NCI-H446 (cell line): ENCODE data around the gene MISP3.
"Not testable (repeated sequence)": the region's sequence is repeated elsewhere in the genome, so short reads cannot be mapped to it uniquely, and the experiment has no call there.

Source experiments
- DNase-seq, 2 experiments: peaks; one replicate each; lab custom pipeline; 2025; lab: John Stamatoyannopoulos, UW

MISP3 gene

DNA sequence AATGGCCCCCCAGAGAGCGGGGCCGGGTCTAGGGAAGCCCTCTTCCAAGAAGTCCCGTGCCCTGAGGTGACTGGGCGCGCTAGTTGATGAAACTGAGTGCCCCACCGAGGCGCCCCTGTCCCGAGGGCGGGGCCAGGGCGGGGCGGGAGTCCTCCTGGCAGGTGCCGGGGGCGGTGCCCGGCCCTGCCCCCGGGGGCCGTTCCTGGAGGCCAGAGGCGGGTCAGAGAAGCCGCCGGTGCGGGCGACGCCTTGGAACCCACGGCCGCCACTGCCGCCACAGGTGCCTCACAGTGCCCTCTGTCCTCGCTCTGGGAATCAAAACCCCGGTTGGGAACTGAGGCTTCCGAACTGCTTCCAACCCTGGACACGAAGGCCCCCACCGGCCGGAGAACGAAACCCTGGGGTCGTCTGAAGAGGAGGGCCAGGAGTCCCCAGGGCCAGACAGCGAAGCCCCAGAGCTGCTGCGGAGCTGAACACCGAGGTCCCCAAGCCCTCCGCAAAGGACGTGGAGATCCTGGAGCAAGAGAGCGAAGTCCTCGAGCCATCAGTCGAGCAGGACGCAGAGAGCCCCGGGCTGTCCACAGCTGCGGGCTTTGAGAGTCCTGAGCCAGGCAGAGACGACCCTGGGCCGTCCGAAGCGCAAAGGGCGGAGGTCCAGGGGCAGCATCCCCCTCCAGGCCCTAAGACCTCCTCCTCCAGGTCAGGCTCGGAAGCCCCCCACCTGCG lies at the start of gene MISP3:
MISP3 (plus strand) TSS at position 252 of the 726 bp plus-strand sequence. CDS start 524 bp downstream, outside the sequence.
- no peak for DNase-seq

DNA sequence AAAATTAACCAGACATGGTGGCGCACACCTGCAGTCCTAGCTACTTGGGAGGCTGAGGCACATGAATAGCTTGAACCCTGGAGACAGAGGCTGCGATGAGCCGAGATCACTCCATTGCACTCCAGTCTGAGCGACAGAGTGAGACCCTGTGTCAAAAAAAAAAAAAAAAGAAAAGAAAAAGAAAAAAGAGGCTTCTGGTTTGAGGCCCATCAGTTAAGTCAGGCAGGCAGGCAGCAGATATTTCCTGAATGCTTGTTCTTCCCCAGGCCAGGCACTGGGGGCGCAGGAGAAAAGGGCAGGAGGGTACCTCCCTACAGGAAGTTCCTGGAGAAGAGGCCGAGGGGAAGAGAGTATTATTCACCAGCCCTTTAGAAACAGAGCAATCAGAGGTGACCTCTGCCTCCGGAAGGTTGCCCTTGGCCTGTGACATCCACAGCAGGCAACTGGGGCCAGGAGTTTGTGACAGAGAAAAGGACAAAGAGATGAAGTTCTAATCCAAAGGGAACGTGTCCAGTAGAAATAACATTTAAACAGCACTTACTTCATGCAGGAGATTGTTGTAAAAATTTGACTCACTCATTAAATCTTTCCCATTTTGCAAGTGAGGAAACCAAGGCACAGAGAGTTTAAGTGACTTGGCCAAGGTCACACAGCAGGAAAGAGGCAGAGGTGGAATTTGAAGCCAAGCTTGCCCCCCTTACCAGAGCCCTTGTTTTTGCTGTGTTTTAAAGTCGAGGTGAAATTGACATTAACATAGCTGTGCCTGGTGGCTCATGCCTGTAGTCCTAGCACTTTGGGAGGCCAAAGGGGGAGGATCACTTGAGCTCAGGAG lies 49.0 kb upstream of the MISP3 start:
- peak in 1 of 2 experiments; percentile 17 for DNase-seq

DNA sequence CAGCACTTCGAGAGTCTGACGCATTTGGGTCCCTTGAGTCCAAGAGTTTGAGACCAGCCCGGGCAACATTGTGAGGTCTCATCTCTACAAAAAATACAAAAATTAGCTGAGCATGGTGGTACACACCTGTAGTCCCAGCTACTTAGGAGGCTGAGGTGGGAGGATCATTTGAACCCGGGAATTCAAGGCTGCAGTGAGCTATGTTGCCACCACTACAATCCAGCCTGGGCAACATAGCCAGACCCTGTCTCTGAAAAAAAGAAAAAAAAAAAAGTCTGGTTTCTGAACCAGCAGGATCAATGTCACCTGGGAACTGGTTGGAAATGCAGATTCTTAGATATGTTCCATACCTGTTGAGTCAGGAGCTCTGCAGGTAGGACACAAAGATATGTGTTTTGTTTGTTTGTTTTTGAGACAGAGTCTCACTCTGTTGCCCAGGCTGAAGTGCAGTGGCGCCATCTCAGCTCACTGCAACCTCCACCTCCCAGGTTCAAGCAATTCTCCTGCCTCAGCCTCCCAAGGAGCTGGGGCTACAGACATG lies 45.9 kb upstream of the MISP3 start:
- not testable (repeated sequence) for DNase-seq

DNA sequence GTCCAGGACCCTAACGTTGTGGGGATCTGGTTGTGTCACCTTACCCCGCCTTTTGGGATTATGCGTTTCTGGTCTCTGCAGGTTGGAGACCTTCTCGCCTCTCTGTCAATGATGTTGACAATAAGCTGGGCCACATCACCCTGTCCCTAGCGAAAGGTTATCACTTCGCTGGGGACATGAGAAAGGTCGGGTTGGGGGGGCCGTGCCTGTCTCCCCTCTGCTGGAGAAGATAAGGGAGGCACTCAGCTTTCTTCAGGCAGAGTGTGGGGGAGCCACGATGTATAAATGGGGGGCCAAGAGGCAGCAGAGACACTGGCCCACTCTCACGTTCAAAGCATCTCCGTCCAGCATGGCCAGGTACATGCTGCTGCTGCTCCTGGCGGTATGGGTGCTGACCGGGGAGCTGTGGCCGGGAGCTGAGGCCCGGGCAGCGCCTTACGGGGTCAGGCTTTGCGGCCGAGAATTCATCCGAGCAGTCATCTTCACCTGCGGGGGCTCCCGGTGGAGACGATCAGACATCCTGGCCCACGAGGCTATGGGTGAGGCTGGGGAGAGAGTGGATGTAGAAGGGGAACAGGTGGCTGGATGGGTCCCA lies 44.6 kb upstream of the MISP3 start, which contains the start of gene RLN3:
RLN3 (plus strand) TSS at position 293 of the 595 bp plus-strand sequence; CDS start at position 350, 57 bp downstream.
- no peak for DNase-seq

DNA sequence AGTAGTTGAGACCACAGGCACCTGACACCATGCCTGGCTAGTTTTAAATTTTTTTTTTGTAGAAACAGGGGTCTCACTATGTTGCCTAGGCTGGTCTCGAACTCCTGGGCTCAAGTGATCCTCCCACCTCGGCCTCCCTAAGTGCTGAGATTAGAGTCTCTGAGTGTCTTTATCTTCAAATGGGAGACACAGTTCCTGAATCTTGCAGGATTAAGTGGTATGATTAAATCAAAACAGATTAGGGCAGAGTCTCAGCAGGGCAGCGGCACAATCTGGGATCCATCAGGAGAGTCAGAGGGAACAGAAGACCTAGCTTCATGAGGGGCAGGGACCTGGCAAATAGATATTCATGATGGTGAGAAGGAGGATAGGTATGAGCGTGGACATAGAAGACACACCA lies 43.7 kb upstream of the MISP3 start:
- DNase-seq: no peak

DNA sequence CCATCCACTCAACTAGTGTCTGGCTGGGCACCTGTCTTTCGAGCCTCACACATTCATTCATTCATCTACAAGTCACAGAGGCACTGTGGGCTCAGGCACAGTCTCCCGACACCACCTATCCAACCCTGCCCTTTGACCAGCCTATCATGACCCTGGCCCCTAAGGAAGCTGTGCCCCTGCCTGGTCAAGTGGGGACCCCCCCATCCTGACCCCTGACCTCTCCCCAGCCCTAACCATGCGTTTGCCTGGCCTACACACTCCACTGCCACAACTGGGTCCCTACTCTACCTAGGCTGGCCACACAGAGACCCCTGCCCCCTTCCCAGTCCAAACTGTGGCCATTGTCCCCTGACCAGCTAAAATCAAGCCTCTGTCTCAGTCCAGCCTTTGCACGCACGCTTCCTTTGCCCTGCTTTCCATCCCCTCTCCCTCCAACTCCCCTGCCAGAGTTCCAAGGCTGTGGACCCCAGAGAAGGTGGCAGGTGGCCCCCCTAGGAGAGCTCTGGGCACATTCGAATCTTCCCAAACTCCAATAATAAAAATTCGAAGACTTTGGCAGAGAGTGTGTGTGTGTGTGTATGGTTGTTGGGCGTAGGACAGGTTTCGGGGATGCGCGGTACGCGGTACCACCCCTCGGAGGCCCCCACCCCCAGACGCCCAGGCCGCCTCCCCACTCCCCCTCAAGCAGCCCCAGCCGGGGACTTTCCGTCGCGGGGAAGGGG lies 41.4 kb upstream of the MISP3 start:
- no peak for DNase-seq

DNA sequence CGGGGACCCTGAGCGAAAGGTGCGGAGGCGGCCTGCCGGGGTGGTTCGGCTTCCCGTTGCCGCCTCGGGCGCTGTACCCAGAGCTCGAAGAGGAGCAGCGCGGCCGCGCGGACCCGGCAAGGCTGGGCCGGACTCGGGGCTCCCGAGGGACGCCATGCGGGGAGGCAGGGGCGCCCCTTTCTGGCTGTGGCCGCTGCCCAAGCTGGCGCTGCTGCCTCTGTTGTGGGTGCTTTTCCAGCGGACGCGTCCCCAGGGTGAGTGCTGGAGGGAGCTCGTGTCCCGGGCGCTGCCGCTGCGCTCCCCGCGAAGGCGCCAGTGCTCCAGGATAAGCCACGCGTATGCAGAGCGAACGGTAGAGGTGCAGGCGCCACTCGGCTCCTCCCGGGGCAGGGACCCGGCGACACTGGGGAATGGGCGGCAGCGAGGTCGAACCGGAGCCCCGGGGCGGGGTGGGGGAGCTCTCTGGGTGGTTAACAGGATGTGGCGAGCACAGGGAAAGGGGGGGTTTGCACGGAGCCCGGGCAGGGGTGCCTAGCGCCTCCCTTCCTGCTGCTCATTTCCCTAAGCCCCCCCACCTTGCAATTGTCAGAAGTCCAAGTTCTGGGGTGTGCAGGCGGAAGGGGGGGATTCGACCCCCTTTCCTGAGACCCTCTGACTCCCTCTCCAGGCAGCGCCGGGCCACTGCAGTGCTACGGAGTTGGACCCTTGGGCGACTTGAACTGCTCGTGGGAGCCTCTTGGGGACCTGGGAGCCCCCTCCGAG lies 40.7 kb upstream of the MISP3 start, which contains the start of gene IL27RA:
IL27RA (plus strand) TSS at position 44 of the 762 bp plus-strand sequence; CDS start at position 155, 111 bp downstream.
- peak; percentile 24 to 56 for DNase-seq

DNA sequence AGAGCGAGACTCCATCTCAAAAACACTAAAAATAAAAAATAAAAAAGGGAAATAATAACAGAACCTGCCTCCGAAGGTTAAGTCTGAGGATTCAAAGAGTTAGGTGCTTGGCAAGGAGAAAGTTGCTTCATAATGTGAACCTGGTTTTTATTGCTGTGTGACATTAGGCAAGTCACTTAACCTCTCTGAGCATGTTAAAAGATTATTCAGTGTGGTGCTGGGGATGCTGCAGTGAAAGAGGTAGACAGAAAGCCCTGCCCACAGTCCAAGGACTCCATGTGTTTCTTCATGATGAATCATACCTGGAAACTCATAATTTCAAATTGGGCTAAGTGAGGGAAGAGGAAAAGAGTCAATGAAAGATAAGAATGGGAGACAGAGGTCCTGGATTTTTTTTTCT lies 38.6 kb upstream of the MISP3 start:
- no peak for DNase-seq

DNA sequence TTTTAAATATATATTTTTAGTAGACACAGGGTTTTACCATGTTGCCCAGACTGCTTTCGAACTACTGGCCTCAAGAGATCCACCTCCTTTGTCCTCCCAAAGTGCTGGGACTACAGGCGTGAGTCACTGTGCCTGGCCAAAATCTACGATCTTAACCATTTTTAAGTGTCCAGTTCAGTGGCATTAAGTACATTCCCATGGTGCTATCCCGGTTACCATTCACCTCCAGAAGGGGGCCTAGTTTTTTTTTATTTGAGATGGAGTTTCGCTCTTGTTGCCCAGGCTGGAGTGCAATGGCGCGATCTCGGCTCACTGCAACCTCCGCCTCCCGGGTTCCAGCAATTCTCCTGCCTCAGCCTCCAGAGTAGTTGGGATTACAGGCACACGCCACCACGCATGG lies 37.4 kb upstream of the MISP3 start:
- not testable (repeated sequence) for DNase-seq

DNA sequence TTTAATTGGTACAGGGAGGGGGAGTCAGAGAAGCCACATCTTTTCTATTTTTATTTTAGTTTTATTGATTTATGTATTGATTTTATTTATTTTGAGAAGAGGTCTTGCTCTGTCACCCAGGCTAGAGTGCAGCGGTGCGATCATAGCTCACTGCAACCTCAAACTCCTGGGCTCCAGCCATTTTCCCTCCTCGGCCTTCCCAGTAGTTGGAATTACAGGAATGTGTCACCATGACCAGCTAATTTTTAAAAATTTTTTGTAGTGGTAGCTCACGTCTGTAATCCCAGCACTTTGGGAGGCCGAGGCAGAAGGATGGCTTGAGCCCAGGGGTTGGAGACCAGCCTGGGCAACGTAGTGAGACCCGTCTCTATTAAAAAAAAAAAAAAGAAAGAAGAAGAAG lies 36.9 kb upstream of the MISP3 start:
- no peak for DNase-seq

DNA sequence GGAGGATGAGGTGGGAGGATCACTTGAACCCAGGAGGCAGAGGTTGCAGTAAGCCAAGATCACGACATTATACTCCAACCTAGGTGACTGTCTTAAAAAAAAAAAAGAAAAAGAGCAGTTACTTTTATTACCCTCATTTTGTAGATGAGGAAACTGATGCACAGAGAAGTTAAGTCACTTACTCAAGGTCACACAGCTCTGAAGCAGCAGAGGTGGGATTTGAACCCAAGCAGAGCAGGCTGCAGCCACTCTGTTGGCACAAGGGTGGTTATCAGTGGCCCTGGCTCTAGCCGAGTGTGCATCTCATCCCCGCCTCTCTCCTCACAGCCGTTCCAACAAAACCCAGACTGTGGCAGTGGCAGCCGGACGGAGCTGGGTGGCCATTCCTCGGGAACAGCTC lies 33.4 kb upstream of the MISP3 start:
- DNase-seq: no peak

DNA sequence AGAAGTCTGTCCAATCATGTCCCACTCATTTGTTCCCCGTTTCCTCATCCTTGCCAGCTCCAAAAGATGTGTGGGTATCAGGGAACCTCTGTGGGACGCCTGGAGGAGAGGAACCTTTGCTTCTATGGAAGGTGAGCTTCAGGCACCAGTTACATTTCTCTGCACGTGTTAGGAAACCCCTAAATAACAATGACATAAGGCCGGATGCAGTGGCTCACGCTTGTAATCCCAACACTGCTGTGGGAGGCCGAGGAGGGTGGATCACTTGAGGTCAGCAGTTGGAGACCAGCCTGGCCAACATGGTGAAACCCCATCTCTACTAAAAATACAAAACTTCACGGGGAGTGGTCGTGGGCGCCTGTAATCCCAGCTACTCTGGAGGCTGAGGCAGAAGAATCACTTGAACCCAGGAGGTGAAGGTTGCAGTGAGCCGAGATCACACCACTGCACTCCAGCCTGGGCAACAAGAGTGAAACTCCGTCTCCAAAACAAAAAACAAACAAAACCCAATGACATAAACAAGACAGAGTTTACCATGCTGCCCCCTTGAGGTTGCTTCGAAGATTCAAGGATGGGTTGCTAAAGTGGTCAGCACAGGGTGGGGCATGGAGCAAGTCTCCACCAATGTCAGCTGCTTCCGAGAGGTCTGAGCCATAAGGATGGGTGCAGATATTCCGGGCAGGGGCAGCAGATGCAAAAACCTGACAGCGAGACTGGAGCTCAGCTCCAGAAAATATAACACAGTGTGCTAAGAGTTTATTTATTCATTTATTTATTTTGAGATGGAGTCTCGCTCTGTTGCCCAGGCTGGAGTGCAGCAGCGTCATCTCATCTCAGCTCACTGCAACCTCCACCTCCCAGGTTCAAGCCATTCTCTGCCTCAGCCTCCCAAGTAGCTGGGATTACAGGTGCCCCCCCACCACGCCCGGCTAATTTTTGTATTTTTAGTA lies 29.7 kb upstream of the MISP3 start:
- peak; percentile 16 to 56 for DNase-seq

DNA sequence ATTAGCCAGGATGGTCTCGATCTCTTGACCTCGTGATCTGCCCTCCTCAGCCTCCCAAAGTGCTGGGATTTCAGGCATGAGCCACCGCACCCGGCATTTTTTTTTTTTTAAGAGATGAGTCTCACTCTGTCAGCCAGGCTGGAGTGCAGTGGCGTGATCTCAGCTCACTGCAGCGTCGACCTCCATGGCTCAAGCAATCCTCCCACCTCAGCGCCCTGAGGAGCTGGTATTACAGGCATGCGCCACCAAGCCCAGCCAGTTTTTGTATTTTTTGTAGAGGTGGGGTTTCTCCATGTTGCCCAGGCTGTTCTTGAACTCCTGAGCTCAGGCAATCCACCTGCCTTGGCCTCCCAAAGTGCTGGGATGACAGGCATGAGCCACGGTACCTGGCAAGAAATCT lies 24.7 kb upstream of the MISP3 start:
- DNase-seq: not testable (repeated sequence)

DNA sequence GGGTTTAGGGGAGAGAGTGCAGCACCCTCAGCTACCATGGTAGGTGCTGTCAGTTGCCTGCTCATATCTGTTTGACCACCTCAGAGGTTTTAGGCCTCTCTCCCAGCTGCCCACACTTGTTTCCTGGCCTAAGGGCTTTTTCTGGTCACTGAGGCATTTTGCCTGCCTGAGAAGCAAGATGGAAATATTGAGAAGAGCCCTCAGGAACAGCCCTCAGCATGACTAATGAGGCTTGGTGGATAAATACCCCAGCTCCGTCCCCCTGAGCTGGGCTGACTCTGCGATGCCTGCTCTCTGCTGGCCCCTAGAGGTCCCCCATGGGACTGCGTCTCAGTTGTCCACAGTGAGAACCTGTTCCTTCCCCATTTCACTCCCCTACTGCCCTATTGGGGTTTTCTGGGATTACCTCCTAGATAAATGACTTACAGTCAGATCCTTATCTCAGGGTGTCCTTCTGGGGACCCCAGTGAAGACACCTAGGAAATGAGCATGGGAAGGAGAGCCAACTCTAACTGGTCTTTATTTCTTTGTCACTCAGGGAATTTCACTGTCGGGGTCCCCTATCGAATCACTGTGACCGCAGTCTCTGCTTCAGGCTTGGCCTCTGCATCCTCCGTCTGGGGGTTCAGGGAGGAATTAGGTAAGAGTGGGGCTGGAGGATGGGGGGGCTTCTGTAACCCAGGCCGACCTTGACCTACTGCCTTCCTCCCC lies 24.0 kb upstream of the MISP3 start:
- DNase-seq: peak in 1 of 2 experiments; percentile 25

DNA sequence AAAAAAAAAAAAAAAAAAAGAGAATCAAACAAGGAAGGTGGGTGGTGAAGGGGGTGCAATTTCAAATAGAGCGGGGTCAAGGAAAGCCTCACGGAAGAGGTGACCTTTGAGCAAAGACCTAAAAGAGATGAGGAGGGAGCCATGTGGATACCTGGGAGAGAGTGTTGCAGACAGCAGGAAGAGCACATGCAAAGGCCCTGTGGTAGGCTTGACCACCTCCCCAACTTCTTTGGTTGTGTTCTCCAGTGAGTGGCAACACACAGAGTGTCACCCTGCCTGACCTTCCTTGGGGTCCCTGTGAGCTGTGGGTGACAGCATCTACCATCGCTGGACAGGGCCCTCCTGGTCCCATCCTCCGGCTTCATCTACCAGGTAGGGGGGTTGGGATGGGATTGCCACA lies 22.1 kb upstream of the MISP3 start:
- no peak for DNase-seq

DNA sequence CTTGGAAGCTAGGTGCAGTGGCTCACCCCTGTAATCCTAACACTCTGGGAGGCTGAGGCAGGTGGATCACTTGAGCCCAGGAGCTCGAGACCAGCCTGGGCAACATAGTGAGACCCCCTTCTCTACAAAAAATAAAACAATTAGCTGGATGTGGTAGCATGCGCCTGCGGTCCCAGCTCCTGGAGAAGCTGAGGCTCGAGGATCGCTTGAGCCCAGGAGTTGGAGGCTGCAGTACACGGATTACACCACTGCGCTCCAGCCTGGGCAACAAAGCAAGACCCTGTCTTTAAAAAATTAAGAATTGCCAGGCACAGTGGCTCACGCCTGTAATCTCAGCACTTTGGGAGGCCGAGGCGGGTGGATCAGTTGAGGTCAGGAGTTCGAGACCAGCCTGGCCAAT lies 21.6 kb upstream of the MISP3 start:
- not testable (repeated sequence) for DNase-seq

DNA sequence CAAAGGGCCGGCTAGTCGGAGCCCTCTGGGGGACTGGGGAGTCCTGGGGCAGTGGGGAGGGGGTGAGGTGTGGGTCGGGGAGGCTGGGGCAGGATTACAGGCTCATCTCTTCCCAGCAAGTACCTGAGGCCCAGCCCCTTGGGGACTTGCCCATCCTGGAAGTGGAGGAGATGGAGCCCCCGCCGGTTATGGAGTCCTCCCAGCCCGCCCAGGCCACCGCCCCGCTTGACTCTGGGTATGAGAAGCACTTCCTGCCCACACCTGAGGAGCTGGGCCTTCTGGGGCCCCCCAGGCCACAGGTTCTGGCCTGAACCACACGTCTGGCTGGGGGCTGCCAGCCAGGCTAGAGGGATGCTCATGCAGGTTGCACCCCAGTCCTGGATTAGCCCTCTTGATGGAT lies 20.6 kb upstream of the MISP3 start:
- no peak for DNase-seq

DNA sequence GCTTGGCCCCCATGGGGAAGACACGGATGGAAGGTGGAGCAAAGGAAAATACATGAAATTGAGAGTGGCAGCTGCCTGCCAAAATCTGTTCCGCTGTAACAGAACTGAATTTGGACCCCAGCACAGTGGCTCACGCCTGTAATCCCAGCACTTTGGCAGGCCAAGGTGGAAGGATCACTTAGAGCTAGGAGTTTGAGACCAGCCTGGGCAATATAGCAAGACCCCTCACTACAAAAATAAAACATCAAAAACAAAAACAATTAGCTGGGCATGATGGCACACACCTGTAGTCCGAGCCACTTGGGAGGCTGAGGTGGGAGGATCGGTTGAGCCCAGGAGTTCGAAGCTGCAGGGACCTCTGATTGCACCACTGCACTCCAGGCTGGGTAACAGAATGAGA lies 20.1 kb upstream of the MISP3 start:
- DNase-seq: no peak

DNA sequence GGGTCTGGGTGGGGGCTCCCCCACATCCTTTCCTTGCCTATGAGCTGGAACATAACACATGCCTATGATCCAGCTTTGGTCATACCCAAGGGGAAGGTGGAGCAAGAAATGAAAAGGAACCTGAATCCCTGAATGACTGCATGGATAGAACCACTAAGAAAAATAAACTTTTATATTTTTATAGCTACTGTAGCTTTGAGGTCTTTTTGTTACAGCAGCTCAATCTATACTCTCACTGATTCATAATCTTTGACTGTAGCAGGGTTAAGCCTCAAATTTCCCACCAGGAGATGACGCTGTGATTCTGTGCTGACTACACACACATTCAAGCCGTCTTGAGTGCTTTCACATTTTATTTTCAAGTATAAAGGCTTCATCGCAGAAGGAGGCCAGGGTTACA lies 19.6 kb upstream of the MISP3 start:
- DNase-seq: no peak
